Liver (tissue), 3 donors: Measurements from ENCODE around the gene FAM13A.

Experiments
- ATF3 ChIP-seq: IDR thresholded peaks from 2 replicates; pipeline ENCODE4 v1.6.1; 2016; ENCODE audit warnings: antibody characterized with exemption
- CTCF ChIP-seq: fragments of 150-350 bp; IDR thresholded peaks from 2 replicates; pipeline ENCODE4 v1.5.1; 2017; ENCODE audit warnings: improper control_type of control experiment, low read depth, low read length; ENCODE audit not compliant: missing input control
- EGR1 ChIP-seq, 2 donors: IDR thresholded peaks; 2 replicates each; pipeline ENCODE4 v1.6.1; 2016 to 2018; ENCODE audit warnings: antibody characterized with exemption in 2 of 2, low read depth in 2 of 2
- GABPA ChIP-seq, 2 donors: IDR thresholded peaks in 1 of 2; conservative IDR thresholded peaks in 1 of 2; 2 replicates each; pipeline ENCODE4 v1.6.1; 2016; ENCODE audit warnings: antibody characterized with exemption in 2 of 2, mild to moderate bottlenecking in 1 of 2, moderate library complexity in 1 of 2
- HNF4A ChIP-seq, 2 donors: conservative IDR thresholded peaks; 2 replicates each; pipeline ENCODE4 v1.6.1; 2016; ENCODE audit warnings: antibody characterized with exemption in 2 of 2, mild to moderate bottlenecking in 2 of 2
- JUND ChIP-seq, 2 donors: IDR thresholded peaks; 2 replicates each; pipeline ENCODE4 v1.6.1; 2016; ENCODE audit warnings: antibody characterized with exemption in 2 of 2
- MAX ChIP-seq: IDR thresholded peaks from 2 replicates; pipeline ENCODE4 v1.6.1; 2016; ENCODE audit warnings: antibody characterized with exemption
- RAD21 ChIP-seq, 2 donors: IDR thresholded peaks; 2 replicates each; pipeline ENCODE4 v1.6.1; 2016; ENCODE audit warnings: antibody characterized with exemption in 2 of 2, mild to moderate bottlenecking in 2 of 2
- REST ChIP-seq: IDR thresholded peaks from 2 replicates; pipeline ENCODE4 v1.6.1; 2016; ENCODE audit warnings: antibody characterized with exemption, mild to moderate bottlenecking
- RXRA ChIP-seq, 2 donors: IDR thresholded peaks; 2 replicates each; pipeline ENCODE4 v1.6.1; 2017 to 2018; ENCODE audit warnings: antibody characterized with exemption in 2 of 2, mild to moderate bottlenecking in 1 of 2
- SP1 ChIP-seq: IDR thresholded peaks from 2 replicates; pipeline ENCODE4 v1.6.1; 2018; ENCODE audit warnings: antibody characterized with exemption, mild to moderate bottlenecking
- YY1 ChIP-seq: IDR thresholded peaks from 2 replicates; pipeline ENCODE4 v1.6.1; 2016; ENCODE audit warnings: antibody characterized with exemption, mild to moderate bottlenecking
- donor health status: healthy.
- donor health status: healthy.

GRCh38 chr4:88761342-88761741, 295.6 kb downstream of the FAM13A start:
- TF ChIP-seq SP1 (no peak), CTCF (no peak), ATF3 (no peak), JUND (IDR thresholded peaks at IDR 0.05) (no peak), HNF4A (conservative IDR thresholded peaks at IDR 0.05) (no peak), MAX (no peak), REST (no peak), GABPA (IDR thresholded peaks at IDR 0.05 in 1 of 2, conservative IDR thresholded peaks at IDR 0.05 in 1 of 2) (no peak), RXRA (IDR thresholded peaks at IDR 0.05) (no peak), EGR1 (IDR thresholded peaks at IDR 0.05; ENCODE audit: low read depth in 2 of 2) (no peak), YY1 (no peak), RAD21 (IDR thresholded peaks at IDR 0.05) (no peak)
